ENCODE results near the gene SH3TC1.

GRCh38 chr4:8153441-8153840 lies 45.6 kb upstream of the SH3TC1 start:
- TF ChIP-seq NR2F1 (conservative IDR thresholded peaks at IDR 0.05), result no peak
- TF ChIP-seq HDGF (IDR thresholded peaks at IDR 0.05), result no peak
- no peak for TF ChIP-seq CREB1 (IDR thresholded peaks at IDR 0.05; ENCODE audit: low read depth)
- TF ChIP-seq BHLHE40 (IDR thresholded peaks at IDR 0.05; ENCODE audit: borderline replicate concordance in 1 of 2, low read depth in 2 of 2, low read length in 1 of 2), result no peak
- TF ChIP-seq CTCF (IDR thresholded peaks at IDR 0.05 in 2 of 3, conservative IDR thresholded peaks at IDR 0.05 in 1 of 3; ENCODE audit: control insufficient read depth in 2 of 3, extremely low read depth in 1 of 3, insufficient read depth in 1 of 3, low read depth in 3 of 3, low read length in 3 of 3), result no peak
- no peak for TF ChIP-seq POLR2A (IDR thresholded peaks at IDR 0.05; ENCODE audit: low read depth, low read length)
- TF ChIP-seq MYC (IDR thresholded peaks at IDR 0.05; ENCODE audit: insufficient read depth, insufficient read length, insufficient replicate concordance, low read length, severe bottlenecking), result no peak
- no peak for TF ChIP-seq ZNF274 (IDR thresholded peaks at IDR 0.05; ENCODE audit: insufficient read depth, insufficient read length)
- no peak for TF ChIP-seq ELK1 (IDR thresholded peaks at IDR 0.05; ENCODE audit: low read depth, low read length)
- no peak for TF ChIP-seq GABPA (IDR thresholded peaks at IDR 0.05; ENCODE audit: low read depth)
- TF ChIP-seq SREBF2 (IDR thresholded peaks at IDR 0.05; ENCODE audit: low read length), result no peak
- TF ChIP-seq RFX5 (IDR thresholded peaks at IDR 0.05; ENCODE audit: low read depth, low read length), result no peak

Data from GM12878 (cell line).